NOMO-1 treated with DMSO at 0.1 percent for 48 hours (cell line): Measurements from ENCODE around the gene TMEM41B.
"Not testable (repeated sequence)": the region's sequence is repeated elsewhere in the genome, so short reads cannot be mapped to it uniquely, and the experiment has no call there.

Experiments used
- DNase-seq: peaks from one replicate; lab custom pipeline; 2025; ENCODE audit not compliant: unreplicated experiment; lab: John Stamatoyannopoulos, UW

Gene TMEM41B

GRCh38 chr11:9314291-9315077, at the start of gene TMEM41B:
Gene TMEM41B (minus strand): TSS chr11:9314593. CDS start chr11:9314441, 152 bp downstream.
- DNase-seq, result peak; percentile 98

- DNase-seq, result no peak
Observed at GRCh38 chr11:9362393-9362863, 48.0 kb upstream of the TMEM41B start.

GRCh38 chr11:9360862-9361622, 46.6 kb upstream of the TMEM41B start:
- DNase-seq, result not testable (repeated sequence)

- no peak for DNase-seq
Observed at GRCh38 chr11:9357041-9357440, 42.6 kb upstream of the TMEM41B start.

GRCh38 chr11:9351321-9351881, 37.0 kb upstream of the TMEM41B start:
- no peak for DNase-seq

- not testable (repeated sequence) for DNase-seq
Observed at GRCh38 chr11:9347779-9348178, 33.4 kb upstream of the TMEM41B start.

- no peak for DNase-seq
Observed at GRCh38 chr11:9347100-9347499, 32.7 kb upstream of the TMEM41B start.

GRCh38 chr11:9344061-9344680, 29.8 kb upstream of the TMEM41B start:
- no peak for DNase-seq

- no peak for DNase-seq
Observed at GRCh38 chr11:9341638-9342178, 27.3 kb upstream of the TMEM41B start.

GRCh38 chr11:9332655-9333054, 18.3 kb upstream of the TMEM41B start:
- no peak for DNase-seq

- no peak for DNase-seq
Observed at GRCh38 chr11:9330387-9331384, 16.3 kb upstream of the TMEM41B start.

GRCh38 chr11:9320047-9320446, 5.7 kb upstream of the TMEM41B start:
- no peak for DNase-seq

GRCh38 chr11:9319377-9320001, 5.1 kb upstream of the TMEM41B start:
- not testable (repeated sequence) for DNase-seq

GRCh38 chr11:9318442-9319376, 4.3 kb upstream of the TMEM41B start:
- not testable (repeated sequence) for DNase-seq

GRCh38 chr11:9316334-9316733, 1.9 kb upstream of the TMEM41B start:
- no peak for DNase-seq

- peak; percentile 59 for DNase-seq
Observed at GRCh38 chr11:9315078-9315688, 790 bp upstream of the TMEM41B start.

- DNase-seq, result no peak
Observed at GRCh38 chr11:9313648-9314290, 624 bp downstream of the TMEM41B start.
